Effector memory CD8-positive, alpha-beta T cell (primary cell): ENCODE results near the gene ARHGAP8.
"Not testable (repeated sequence)": the region's sequence is repeated elsewhere in the genome, so short reads cannot be mapped to it uniquely, and the experiment has no call there.

Experiments used
- ATAC-seq: fragments of 150-1000 bp; cut with Tn5 transposase; replicated peaks from 2 replicates; pipeline ENCODE4 v1.10.0; 2021; ENCODE audit warnings: mild to moderate bottlenecking, moderate library complexity
- DNase-seq, 3 experiments: peaks; one replicate each; pipeline ENCODE4 v3.0.0; 2021
- H3K27ac Mint-ChIP-seq, 2 donors: one replicate each; pipeline ENCODE4 v1.8.0; 2022; ENCODE audit warnings: mild to moderate bottlenecking in 2 of 2, mixed read lengths in 2 of 2, moderate library complexity in 2 of 2
- H3K27me3 Mint-ChIP-seq, 2 donors: one replicate each; pipeline ENCODE4 v1.8.0; 2022; ENCODE audit warnings: mixed read lengths in 2 of 2
- H3K36me3 Mint-ChIP-seq: one replicate; pipeline ENCODE4 v1.8.0; 2022; ENCODE audit warnings: mild to moderate bottlenecking, moderate library complexity, mixed read lengths; ENCODE audit not compliant: insufficient read depth
- H3K4me1 Mint-ChIP-seq, 2 donors: one replicate each; pipeline ENCODE4 v1.8.0; 2022; ENCODE audit warnings: low read depth in 2 of 2, mixed read lengths in 2 of 2
- H3K4me3 Mint-ChIP-seq, 2 donors: one replicate each; pipeline ENCODE4 v1.8.0; 2022; ENCODE audit warnings: mild to moderate bottlenecking in 2 of 2, mixed read lengths in 2 of 2, moderate library complexity in 2 of 2
- H3K9me3 Mint-ChIP-seq, 2 donors: one replicate each; pipeline ENCODE4 v1.8.0; 2022; ENCODE audit warnings: mixed read lengths in 2 of 2

ARHGAP8 gene

DNA sequence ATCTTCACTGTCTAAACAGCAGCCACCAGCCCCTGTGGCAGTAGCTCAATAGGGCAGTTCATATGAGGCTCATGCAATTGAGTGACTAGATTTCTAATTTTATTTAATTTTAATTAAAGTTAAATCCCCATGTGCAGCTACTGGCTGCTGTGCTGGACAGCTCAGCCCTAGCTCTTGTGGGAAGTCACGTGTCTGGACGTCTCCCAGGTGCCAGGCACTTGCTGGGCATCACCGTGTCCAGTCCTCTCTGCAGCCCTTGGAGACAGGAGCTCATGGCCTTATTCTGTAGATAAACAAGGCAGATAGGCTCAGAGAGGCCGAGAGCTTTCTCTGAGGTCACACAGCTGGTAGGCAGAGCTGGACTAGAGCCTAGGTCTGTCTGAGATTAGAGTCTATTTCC lies 95.0 kb downstream of the ARHGAP8 start:
- Mint-ChIP-seq H3K27me3 (no peaks in the 10 kb centered on the region), H3K4me1 (no peaks in the 10 kb centered on the region), H3K9me3 (peaks cover 4 to 8% of the 10 kb centered on the region in 2 donors), H3K4me3 (no peak overlapping the region), H3K36me3 (peaks cover 8% of the 10 kb centered on the region), H3K27ac (no peak overlapping the region)
- ATAC-seq (no peak), DNase-seq (no peak)

DNA sequence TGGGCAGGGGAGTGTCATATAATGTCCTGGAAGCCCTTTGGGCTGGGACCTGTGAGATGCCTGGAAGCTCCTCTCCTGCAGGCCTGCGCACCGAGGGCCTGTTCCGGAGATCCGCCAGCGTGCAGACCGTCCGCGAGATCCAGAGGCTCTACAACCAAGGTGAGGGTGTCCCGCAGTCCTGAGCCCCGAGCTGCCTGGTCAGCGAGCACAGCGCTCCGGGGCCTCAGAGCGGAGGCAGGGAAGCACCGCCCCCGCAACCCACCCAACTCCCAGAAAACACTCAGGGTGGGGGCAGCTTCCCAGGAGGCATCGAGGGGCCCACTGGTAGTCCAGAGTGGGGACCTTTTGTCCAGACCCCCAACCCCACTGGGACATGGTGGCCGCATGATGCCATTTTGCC lies 95.5 kb downstream of the ARHGAP8 start:
- DNase-seq (no peak), ATAC-seq (no peak)
- no peaks in the 10 kb centered on the region for H3K27me3 Mint-ChIP-seq
- H3K36me3 Mint-ChIP-seq, result peaks cover 8% of the 10 kb centered on the region
- no peaks in the 10 kb centered on the region for H3K4me1 Mint-ChIP-seq
- H3K27ac Mint-ChIP-seq, result no peak overlapping the region
- peaks cover 4 to 8% of the 10 kb centered on the region in 2 donors for H3K9me3 Mint-ChIP-seq
- H3K4me3 Mint-ChIP-seq, result no peak overlapping the region

DNA sequence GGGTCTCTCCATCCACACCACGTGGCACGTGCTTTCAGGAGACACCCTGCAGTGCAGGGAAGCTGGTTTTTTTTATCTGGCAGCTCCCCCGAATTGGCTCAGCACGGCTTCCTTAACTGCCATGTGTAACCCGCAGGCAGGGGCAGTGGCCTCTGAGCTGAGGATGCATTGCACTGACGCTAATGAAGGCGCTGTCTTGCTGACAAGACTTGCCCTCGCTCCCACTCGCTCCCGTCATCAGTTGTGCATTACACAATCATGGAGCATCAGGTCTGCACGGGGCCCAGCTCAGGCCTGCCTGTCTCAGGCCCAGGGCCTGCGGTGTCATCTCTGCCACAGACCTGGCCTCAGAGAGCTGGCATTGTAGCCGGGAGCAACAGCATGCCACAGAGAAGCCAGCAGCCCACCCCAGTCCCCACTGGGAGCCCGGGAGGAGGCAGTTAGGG lies 95.9 kb downstream of the ARHGAP8 start:
- H3K4me3 Mint-ChIP-seq, result no peak overlapping the region
- no peaks in the 10 kb centered on the region for H3K27me3 Mint-ChIP-seq
- H3K36me3 Mint-ChIP-seq, result peaks cover 8% of the 10 kb centered on the region
- peaks cover 4 to 8% of the 10 kb centered on the region in 2 donors for H3K9me3 Mint-ChIP-seq
- ATAC-seq (no peak), DNase-seq (no peak)
- H3K27ac Mint-ChIP-seq, result no peak overlapping the region
- no peaks in the 10 kb centered on the region for H3K4me1 Mint-ChIP-seq

DNA sequence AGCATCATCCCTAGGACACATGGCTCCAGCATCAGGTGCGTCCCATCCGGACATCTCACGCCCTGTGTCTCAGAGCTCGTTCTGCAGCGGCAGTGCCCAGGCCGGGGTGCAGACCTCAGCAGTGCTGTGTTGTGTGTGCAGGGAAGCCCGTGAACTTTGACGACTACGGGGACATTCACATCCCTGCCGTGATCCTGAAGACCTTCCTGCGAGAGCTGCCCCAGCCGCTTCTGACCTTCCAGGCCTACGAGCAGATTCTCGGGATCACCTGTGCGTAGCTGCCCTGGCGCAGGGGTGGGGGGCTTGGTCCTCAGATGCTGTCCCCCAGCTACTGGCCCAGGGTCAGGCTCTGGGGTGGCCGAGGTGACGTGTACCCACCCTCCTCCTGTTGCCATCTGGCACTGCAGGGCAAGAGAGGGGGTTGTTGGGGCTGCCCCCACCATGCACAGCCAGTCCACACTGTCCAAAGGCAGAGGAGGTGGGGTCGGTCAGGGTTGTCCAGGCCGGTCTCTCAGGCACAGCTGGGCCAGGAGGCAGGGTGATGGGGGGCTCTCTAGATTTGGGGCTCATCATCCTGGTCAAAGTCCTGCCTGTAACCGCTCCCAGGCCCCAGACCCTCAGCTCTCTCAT lies 96.5 kb downstream of the ARHGAP8 start:
- Mint-ChIP-seq H3K27ac (no peak overlapping the region), H3K36me3 (peaks cover 4% of the 10 kb centered on the region), H3K4me3 (no peak overlapping the region), H3K27me3 (no peaks in the 10 kb centered on the region), H3K4me1 (no peaks in the 10 kb centered on the region), H3K9me3 (peaks cover 4 to 8% of the 10 kb centered on the region in 2 donors)
- DNase-seq (no peak), ATAC-seq (no peak)

DNA sequence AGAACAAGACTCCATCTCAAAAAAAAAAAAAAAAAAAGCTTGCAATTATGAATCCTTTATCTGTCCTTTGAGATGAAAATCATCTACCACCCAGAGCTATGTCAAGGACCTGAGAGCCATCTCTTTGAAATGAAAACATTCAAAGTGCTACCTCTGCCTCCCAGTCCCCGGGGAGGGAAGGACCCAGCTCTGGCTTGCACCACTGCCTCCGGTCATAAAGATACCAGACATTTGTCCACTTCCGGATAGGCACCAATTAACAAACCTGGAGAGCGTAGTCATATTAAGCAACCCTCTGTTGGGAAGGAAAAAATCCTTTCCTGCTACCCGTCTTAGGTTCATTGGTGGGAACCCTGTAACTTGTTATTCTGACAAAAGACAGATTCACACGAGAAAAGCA lies 98.6 kb downstream of the ARHGAP8 start:
- Mint-ChIP-seq H3K4me1 (no peaks in the 10 kb centered on the region), H3K27me3 (no peaks in the 10 kb centered on the region), H3K4me3 (no peak overlapping the region), H3K9me3 (no peaks in the 10 kb centered on the region), H3K27ac (no peak overlapping the region), H3K36me3 (no peaks in the 10 kb centered on the region)
- DNase-seq (no peak), ATAC-seq (no peak)

DNA sequence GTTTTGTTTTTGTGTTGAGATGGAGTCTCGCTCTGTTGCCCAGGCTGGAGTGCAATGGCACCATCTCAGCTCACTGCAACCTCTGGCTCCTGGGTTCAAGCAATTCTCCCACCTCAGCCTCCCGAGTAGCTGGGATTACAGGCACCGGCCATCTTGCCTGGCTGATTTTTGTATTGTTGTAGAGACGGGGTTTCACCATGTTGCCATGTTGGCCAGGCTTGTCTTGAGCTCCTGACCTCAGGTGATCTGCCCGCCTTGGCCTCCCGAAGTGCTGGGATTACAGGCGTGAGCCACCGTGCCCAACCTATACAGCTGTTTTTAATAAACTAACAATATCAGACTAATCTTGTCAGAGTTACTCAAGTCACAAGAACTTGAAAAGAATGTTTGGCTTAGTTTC lies 102.3 kb downstream of the ARHGAP8 start:
- H3K36me3 Mint-ChIP-seq, H3K4me3 Mint-ChIP-seq, H3K27me3 Mint-ChIP-seq, H3K9me3 Mint-ChIP-seq, H3K4me1 Mint-ChIP-seq, DNase-seq, H3K27ac Mint-ChIP-seq, ATAC-seq: not testable (repeated sequence)

DNA sequence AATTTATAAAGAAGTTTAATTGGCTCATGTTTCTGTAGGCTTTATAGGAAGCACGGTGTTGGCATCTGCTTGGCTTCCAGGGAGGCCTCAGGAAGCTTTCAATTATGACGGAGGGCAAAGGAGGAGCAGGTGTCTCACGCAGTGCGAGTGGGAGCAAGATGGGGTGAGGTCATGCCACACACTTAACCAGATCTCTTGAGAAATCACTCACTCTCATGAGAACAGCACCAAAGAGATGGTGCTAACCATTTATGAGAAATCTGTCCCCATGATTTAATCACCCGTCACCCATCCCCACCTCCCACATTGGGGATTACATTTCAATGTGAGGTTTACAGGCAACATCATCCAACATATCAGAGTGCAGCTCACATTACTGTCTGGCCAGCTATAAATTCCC lies 103.5 kb downstream of the ARHGAP8 start:
- DNase-seq (no peak), ATAC-seq (no peak)
- Mint-ChIP-seq H3K9me3 (no peaks in the 10 kb centered on the region), H3K27me3 (no peaks in the 10 kb centered on the region), H3K36me3 (peaks cover 3% of the 10 kb centered on the region), H3K4me1 (no peaks in the 10 kb centered on the region), H3K4me3 (no peak overlapping the region), H3K27ac (no peak overlapping the region)

DNA sequence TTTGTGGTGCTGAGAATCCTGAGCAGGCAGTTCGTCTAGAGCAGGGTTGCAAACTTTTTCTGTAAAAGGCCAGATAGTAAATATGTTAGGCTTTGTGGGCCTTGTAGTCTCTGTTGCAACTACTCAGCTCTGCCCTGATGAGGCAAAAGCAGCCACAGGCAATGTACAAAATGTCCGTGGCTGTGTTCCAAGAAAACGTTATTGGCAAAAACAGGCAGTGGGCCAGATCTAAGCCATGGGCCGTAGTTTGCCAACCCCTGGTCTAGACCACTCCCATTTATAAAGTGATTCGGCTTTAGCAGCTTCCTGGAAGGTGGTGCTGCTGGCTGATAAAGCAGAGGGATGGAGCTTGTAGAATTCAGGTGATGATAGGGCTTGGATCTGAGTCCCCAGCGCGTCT lies 106.4 kb downstream of the ARHGAP8 start:
- not testable (repeated sequence) for H3K36me3 Mint-ChIP-seq, H3K27ac Mint-ChIP-seq, ATAC-seq, DNase-seq, H3K4me3 Mint-ChIP-seq, H3K9me3 Mint-ChIP-seq, H3K4me1 Mint-ChIP-seq
- H3K27me3 Mint-ChIP-seq, result peaks cover 0 to 13% of the 10 kb centered on the region in 2 donors

DNA sequence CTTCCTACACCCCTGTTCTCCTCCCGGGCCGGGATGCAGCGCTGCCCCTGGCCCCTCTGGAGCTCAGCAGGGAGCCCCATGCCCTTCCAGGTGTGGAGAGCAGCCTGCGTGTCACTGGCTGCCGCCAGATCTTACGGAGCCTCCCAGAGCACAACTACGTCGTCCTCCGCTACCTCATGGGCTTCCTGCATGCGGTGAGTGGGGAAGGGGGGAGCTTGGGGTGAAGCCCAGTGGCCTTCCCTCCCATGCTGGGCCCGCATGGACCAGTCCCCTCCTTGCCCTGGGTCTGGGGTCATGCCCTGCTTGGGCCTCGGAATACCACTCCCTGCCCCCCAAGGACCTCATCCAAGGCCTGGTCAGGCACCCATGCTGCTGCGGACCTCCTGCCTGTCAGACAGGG lies 107.3 kb downstream of the ARHGAP8 start:
- ATAC-seq (no peak), DNase-seq (no peak)
- Mint-ChIP-seq H3K4me3 (no peak overlapping the region), H3K27me3 (peaks cover 0 to 19% of the 10 kb centered on the region in 2 donors), H3K27ac (no peak overlapping the region), H3K36me3 (peaks cover 3% of the 10 kb centered on the region), H3K9me3 (no peaks in the 10 kb centered on the region), H3K4me1 (no peaks in the 10 kb centered on the region)

DNA sequence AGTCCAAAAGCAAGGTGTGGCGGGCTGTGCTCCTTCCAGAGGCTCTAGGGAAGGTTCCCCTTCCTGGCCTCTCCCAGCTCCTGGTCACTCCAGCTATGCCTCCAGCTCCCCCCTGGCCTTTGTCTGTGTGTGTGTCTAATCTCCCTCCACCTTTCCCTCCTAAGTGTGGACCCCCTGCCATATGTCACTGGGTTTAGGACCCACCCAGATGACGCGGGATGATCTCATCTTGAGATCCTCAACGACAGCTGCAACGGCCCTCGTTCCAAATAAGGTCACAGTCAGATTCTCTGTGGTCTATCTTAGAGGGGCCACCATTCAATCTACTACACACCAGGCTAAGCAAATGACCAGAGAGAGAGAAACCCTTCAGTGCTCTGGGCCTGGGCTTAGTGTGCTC lies 107.9 kb downstream of the ARHGAP8 start:
- Mint-ChIP-seq H3K4me1 (no peaks in the 10 kb centered on the region), H3K9me3 (no peaks in the 10 kb centered on the region)
- no peak for DNase-seq

DNA sequence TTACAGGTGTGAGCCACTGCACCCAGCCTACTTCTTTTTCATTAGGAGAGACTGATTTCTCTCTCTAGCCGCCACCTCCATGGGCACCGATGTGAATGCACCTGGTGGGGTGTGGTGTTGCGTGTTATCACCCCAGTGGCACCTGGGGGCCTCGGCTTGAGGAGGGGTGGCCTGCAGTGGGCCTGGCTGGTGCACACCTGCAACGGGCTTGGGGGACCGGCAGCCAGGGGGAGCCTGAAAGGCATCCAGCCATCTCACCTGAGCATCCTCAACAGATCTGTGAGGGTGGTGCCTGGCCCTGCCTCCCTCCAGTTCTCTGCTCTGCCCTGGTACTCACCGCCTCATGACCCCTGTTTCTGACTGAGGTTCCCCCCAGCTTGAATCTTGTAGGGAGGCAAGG lies 108.9 kb downstream of the ARHGAP8 start:
- Mint-ChIP-seq H3K27me3 (peaks cover 0 to 27% of the 10 kb centered on the region in 2 donors), H3K4me1 (no peaks in the 10 kb centered on the region), H3K27ac (peak overlapping the region in 1 of 2 donors; percentile 62), H3K9me3 (no peaks in the 10 kb centered on the region), H3K36me3 (peaks cover 3% of the 10 kb centered on the region), H3K4me3 (no peak overlapping the region)
- no peak for ATAC-seq
- DNase-seq, result no peak

More for the DNA sequence above, 107.9 kb downstream of the ARHGAP8 start:
- Mint-ChIP-seq H3K36me3 (peaks cover 3% of the 10 kb centered on the region), H3K4me3 (no peak overlapping the region), H3K27ac (no peak overlapping the region), H3K27me3 (peaks cover 0 to 26% of the 10 kb centered on the region in 2 donors)
- no peak for ATAC-seq

DNA sequence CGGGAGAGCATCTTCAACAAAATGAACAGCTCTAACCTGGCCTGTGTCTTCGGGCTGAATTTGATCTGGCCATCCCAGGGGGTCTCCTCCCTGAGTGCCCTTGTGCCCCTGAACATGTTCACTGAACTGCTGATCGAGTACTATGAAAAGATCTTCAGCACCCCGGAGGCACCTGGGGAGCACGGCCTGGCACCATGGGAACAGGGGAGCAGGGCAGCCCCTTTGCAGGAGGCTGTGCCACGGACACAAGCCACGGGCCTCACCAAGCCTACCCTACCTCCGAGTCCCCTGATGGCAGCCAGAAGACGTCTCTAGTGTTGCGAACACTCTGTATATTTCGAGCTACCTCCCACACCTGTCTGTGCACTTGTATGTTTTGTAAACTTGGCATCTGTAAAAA lies 109.9 kb downstream of the ARHGAP8 start:
- Mint-ChIP-seq H3K36me3 (peaks cover 3% of the 10 kb centered on the region), H3K27me3 (peaks cover 2 to 33% of the 10 kb centered on the region in 2 donors), H3K9me3 (no peaks in the 10 kb centered on the region), H3K4me1 (no peaks in the 10 kb centered on the region), H3K4me3 (no peak overlapping the region), H3K27ac (no peak overlapping the region)
- no peak for DNase-seq
- ATAC-seq, result no peak

DNA sequence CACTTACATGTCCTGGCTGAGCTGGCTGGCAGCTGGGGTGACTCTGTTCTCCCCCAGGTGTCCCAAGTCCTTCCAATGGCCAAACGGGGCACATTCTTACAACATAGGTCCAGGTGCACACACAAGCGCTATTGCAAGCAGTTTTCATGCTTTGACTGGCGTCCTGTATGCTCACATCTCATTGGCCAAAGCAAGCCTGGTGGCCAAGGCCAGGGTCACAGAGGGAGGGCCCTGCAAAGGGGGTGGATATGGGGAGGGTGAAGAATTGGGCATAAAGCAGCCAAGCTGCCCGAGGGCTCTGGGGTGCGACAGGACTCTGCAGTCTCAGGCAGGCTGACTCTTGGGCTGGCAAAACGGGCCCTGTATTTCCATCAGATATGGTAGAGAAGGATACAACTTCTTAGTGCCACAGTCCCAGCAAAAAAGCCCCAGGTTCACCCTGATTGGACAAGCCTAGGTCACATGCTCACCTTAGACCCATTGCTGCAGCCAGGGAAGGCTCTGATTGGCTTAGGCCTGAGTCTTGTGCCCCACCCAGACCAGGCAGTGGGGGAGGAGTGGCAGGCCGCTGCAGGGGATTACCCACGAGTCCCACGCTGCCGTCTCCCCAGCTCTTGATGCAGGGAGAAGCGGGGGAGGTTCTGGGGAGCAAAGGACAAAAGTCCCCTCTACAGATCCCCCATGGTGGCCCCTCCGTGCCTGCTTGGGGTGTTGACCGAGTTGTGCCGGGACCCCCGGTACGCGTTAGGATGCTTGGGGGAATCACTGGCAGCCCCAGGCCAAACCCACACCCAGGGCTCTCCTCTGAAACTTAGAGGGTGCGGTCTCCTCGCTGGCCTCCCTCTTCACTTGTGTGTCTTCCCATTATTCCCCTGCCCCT lies 110.8 kb downstream of the ARHGAP8 start:
- DNase-seq (no peak), ATAC-seq (no peak)
- H3K36me3 Mint-ChIP-seq, result no peaks in the 10 kb centered on the region
- H3K4me3 Mint-ChIP-seq, result no peak overlapping the region
- H3K9me3 Mint-ChIP-seq, result no peaks in the 10 kb centered on the region
- no peaks in the 10 kb centered on the region for H3K4me1 Mint-ChIP-seq
- peaks cover 8 to 41% of the 10 kb centered on the region in 2 donors for H3K27me3 Mint-ChIP-seq
- no peak overlapping the region for H3K27ac Mint-ChIP-seq
